DMS114 treated with DMSO at 0.1 percent for 48 hours (cell line): ENCODE measurements around the gene RPS21.
"Not testable (repeated sequence)": the region's sequence is repeated elsewhere in the genome, so short reads cannot be mapped to it uniquely, and the experiment has no call there.

Experiments
- DNase-seq: peaks from one replicate; lab custom pipeline; 2025; ENCODE audit not compliant: unreplicated experiment; lab: John Stamatoyannopoulos, UW

Gene RPS21

DNA sequence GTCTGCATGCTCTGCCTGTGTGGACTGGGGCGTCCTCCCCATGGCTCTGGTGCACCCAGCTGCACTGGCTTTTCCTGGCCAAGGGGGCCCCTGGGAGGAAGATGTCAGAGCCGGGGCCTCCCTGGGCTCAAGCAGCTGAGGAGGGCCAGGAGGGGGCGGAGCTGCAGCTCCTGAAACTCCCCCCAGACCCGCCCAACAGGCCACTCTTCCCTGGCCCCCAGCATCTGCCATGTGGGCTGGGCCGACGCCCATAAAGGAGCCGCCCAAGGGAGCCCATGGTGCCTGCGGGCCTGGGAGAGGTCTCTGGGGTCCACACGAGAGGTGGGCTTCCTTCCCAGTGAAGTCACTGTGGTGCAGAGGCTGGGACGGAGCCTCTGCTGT is 36.4 kb downstream of the RPS21 start:
- DNase-seq, result no peak

DNA sequence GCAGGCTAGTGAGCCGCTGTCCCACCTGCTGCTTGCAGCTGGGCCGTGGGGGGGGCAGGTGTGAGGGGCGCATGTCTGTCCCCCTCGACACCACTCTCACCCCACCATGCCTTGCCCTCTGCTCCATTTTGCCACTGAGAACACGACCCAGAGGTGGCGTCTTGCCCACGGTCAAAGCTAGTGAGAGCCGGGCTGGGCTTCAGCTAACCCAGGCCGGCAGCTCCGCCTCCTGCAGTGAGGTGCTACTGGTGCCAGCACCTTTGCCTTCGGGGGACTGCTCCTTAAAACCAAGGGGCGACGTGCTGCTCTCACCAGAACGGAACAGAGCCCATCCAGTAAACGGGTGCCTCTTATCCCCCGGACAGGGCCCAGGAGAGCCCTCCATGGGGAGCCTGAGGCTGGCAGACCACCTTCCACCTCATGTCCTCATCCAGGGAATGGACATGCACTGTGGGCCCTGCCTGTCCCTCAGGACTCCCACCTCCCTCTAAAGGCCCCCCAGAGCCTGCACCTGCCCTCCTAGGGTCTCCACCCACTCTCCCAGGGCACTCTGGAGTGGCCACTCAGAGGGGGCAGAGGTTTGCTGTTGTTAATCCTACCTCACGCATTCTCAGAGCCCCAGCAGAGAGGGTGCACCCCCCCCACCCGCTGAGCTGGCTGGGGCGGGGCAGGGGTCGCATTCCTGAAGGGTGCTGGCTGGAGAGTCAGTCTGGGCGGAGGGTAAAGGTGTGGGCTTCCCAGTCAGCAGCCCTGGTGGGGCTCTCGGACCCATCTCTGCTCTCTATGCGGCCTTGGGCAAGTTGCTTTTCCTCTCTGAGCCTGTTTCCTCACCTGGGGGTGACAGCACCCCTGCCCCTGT is 37.6 kb downstream of the RPS21 start:
- no peak for DNase-seq

DNA sequence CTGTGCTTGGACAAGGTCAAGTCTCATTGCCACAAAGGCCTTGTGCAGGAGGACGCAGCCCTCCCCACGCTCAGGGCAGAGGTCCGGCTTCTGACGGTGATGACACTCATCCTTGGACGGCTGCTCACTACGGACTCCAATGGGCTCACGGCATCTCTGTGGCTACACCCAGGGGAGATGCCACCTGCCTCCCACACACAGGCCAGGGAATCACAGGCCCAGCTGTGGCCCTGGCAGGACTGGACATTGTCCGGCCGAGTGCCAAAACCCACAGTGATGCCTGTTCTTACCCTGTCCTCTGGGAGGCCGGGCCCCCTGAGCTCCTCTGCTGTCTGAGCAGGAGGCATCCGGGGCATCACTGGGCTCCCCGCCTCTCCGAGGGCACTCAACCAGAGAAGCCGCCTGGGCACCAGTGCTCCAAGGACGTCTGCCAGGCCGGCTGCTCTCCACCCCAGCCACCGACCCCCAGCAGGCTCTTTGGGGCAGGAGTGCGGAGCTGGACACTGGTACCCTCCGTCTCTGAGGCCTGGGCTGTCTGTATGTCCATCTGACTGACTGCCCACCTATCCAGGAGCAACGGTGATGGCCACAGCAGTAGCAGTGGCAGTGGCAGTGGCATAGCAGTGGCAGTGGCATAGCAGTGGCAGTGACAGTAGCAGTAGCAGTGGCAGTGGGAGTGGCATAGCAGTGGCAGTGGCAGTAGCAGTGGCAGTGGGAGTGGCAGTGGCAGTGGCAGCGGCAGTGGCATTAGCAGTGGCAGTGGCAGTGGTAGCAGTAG is 38.6 kb downstream of the RPS21 start:
- DNase-seq, result no peak

DNA sequence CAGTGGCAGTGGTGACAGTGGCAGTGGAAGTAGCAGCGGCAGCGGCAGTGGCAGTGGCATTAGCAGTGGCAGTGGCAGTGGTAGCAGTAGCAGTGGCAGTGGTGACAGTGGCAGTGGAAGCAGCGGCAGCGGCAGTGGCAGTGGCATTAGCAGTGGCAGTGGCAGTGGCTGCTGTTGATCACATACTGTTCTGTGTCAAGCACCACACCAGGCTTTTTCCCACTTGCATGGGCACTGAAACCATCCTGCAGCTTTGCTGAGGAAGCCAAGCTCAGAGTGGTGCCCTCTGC is 39.1 kb downstream of the RPS21 start:
- DNase-seq, result not testable (repeated sequence)

DNA sequence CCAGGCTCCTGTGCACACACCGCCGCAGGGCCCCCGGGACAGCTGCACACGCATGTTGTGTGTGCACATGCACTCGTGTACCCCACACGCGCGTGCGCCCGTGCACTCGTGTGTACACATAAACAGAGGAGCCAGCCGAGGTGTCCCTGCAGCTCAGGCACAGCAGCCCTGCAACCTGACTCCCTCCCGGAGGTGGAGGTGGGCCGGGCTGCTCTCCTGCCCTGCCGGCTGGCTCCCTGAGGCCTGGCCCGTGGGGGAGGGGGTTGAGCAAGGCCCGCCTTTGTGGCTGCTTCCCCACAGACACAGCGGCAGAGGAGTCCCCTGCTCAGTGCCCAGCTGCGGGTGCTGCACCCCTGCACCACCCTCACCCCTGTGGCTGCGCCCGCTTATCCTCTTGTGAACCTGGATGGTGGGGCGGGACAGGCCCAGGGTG is 39.8 kb downstream of the RPS21 start:
- no peak for DNase-seq

DNA sequence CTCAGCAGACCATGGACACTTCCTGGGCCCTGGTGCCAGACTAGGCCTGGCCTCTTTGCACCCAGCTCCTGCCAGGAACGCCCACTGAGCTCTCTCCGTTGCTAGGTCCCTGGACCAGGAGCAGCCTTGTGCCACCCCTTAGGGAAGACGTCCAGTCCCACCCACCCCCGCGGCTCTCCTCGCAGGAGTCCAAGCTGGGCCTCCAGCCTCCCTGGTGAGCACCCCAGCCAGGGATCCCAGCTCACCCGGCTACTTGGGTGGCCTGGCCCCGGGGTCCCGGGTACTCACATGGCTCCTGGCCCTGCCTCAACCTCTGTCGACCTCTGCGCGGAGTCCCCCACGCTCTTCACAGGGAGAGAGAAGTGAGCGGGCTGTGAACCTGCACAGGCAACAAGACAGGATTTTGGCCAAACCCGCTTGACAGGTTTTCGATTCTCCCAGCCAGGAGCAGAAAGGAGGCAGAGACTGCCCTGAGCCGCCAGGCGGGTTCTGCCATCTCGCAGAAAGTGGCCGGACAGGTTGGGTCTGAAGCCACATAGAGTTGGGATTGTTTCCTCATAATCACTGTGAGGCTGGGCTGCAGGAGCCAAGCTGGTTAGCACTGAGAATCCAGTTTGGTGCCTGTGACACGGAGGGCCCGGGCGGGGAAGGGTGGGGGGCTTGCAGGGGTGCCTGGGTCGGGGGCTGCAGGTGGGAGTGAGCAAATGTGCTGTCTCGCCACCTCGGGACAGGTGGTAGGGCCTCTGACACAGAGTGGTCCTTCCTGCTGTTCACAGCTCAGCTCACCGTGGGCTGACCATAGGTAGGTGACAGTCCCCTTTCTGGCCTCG is 40.5 kb downstream of the RPS21 start, which contains the start of gene RBBP8NL:
Gene RBBP8NL, minus strand, starts transcription at position 368 of the 830 bp plus-strand sequence. CDS start 7,892 bp downstream, outside the sequence.
- DNase-seq, result no peak

DNA sequence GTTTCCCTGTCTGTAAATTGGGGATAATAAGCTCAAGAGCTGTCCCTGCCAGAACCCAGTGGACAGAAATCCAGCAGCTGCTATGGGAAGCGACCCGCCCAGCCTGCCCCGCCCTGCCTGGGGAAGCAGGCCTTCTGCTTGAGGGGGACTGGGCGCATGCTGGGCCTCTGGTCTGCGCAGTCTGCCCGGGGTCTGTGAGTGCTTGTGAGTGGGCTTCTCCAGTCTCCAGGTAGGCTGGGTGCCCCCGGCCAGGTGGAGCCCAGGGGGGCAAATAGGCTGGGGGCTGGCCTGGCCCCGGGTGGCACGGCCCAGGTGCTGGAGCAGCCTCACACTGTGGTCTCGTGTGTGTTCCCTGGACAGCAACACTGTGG is 41.1 kb downstream of the RPS21 start:
- DNase-seq, result no peak

DNA sequence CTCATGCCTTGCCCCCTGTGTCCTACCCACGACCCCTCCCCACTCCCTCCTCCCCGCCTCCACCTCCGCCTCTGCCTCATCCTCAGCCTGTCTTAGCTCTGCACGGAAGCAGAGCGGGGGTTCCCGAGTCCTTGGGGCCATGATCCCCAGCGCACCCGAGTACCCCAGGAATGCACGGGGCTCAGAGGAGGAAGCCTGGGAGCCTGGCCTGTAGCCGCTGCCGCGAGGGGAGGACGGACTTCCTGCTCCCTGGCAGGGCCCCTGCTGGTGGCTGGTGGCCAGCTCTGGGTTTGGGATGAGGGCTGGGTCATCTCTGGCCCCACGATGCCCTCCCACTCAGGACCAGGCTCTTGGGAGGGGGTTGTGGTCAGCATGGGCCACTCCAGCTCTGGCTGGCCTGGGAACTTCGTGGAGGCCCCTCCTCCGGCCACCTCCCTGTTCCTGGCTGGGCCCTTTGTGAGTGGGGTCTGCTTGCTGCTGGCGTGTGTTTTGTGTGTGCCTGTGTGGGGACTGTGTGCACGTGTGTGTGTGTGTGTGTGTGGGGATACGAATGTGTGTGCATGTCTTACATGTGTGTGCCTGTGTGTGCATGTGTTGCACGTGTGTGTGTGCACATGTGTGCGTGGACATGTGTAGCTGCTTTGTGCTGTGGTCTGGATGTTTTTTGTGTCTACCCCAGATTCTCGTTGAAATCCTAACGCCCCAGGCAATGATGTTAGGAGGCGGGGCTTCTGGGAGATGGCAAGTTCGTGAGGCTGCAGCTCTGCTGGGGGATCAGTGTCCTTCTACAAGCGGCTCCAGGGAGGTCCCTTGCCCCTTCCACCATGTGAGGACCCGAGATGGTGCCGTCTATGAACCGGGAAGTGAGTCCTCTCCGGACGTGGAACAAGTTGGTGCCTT is 41.7 kb downstream of the RPS21 start:
- DNase-seq, result no peak

DNA sequence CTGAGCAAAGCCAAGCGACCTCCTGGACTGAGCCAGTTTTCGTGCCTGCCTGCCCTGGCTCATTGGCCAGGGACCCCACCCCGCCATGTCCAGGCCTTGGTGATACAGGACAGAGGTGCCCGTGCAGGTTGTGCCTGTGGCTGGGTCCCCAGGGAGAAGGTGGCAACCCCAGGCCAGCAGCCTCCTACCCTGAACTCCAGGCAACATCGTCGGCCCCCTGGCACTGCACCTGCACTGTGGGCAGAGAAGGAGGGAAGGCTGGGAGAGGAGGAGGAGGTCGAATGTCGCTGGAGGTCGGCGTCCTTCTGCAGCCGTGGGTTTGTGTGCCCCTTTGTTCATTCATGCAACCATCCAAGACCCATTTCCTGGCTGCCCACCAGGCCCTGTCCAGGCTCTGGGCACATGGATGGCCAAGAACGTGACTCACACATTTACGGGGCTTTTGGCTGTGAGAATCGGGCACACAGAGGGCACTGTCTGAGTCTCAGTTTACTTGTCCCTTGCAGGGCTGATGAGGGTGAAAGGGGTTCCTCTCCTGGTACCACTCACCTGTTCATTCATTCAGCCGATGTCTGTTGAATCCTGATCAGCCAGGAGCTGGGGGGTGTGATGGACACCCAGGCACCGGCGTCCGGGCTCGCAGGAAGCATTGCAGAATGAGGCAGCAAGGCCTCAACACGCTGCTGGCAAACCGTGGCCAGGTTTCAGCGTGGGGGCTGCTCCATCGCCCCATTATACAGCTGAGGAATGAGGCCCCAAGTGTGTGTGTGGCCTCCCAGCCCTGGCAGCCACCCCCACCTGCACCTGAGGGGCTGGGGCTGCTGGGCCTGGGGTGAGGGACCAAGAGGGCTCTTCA is 42.8 kb downstream of the RPS21 start:
- no peak for DNase-seq

DNA sequence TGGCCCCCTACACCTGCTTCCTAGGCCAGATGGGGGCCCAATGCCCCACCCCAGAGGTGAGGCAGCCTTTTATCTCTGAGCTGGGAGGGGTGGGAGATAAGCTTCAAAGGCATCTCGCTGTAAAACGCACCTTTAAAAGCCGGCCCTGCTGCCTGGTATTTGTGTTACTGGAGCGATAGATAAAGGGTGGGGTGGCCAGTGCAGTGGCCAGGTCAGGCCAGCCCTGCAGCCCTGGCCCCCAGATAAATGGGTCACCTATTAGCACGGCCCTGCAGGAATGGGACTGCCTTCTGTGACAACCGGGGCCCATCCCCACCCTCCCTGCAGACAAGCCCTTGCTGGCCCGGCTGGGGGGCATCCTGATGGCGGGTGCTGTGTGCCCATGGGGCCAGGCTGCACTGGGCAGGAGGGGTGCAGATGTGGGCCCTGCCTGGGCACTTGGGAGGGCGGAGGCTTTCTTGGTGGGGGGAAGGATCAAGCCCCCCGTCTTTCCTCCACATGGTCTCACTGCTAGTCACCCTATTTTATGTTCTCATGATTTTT is 43.5 kb downstream of the RPS21 start:
- DNase-seq, result no peak

DNA sequence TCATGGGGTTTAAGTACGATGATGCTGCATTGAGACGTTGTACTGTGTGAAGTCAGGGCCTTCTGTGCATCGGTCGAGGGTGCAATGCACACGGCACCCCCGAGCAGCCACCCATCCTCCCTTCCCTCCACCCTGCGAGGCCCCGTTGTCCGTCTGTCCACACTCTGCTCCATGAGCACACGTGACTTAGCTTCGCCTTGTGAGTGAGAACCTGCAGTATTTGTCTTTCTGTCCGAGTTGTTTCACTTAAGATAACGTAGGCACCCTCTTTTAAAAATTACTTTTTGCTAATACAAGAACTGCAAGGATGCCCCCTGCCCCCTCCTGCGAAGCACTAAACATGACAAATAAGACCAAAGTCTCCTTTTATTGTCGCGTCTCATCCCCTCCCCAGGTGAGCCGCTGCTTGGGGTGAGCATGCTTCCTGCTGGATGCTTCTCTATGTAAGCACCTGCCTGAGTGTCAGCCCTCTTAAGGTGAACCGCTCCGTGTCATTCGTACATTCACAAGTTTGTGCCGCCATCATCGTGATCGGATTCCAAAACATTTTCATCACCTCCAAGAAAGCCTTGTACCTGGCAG is 44.1 kb downstream of the RPS21 start:
- DNase-seq, result no peak

DNA sequence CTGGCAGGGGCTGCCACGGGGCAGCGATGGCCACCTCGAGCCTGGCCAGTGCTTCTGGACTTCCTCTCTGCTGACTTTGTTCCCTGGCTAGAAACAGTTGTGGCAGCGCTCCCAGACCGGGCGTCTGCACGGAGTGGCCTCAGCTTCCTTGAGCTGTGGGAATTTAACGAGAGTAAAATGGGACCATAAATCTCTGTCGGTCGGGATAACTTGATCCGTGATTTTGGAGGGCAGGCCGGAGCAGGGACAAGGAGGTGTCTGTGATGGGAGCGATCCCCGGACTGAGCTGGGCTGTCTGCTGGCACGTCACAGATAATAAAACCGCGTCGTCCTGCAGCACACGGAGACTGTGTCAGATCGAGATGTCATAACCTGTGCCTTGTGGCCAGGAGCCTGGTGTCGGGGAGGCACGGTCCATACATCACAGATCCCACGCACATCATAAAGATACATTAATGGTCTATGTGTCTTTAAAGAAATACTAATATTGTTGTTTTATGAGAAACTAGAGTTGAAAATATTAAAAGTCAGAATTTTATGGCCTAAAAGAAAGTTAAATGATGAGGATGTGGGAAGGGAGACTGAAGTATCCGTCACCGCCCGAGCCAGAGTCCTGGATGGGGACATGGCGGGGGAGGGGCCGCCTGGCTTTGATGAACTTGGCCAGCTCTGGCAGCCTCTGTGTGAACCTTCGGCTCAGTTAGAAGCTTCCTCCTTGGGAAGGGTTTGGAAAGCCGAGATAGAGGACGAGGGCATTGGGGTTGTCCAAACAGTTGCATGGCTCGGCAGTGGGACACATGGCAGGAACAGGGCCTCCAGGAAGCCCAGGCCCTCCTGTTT is 47.0 kb downstream of the RPS21 start:
- DNase-seq, result no peak

DNA sequence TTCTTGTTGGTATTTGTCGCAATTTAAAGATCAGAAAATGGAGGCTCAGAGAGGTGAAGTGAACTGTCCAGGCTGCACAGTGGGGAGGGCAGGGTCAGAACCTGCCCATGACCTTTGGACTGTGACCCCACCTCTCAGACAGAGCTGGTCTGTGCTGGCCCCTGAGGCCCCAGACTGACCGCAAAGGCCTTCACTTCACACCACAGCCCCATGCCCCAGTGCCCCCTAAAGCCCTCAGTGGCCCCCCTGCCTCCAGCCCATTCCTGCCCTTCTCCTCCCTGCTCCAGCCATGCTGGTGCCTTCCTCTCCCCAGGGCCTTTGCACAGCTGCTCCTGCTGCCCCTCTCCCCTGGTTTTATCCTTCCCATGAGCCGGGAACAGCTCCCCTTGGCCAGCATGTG is 49.8 kb downstream of the RPS21 start:
- DNase-seq, result no peak

DNA sequence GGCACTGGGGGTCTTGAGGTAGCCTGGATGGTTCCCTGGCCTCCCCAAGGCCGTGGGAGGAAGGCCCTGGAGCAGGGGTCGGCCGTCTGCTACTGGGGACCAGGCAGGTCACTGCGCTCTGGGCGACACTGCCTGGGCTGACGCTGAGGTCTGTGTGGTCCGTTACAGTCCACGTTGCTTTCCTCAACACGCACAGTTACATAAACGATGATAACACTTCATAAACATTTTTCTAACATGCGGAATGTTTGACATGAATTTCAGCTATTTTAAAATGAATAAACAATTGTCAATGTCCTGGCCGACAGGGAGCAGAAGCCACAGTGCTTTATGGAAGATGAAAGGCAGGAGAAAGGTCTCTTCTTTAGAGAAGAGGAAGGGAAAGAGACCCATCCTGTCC is 50.6 kb downstream of the RPS21 start:
- DNase-seq, result no peak

DNA sequence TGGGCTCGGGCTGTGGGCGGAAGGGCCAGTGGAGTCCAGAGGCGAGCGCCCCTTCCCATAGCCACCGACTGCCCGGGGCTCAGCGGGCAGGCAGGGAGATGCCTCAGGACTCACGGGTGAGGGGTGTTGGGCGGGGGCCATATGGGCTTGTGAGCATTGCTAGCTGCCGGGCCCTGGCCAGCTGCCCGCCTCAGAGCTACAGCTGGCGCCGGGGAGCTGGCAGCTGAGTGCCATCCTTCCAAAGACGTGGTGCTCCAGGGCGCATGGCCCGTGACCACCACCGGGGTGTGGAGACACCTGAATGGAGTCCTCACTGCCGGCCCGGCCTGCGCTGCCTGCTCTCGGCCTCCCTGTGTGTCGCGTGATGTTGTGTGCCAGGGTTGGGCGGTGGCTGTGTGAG is 51.0 kb downstream of the RPS21 start:
- DNase-seq, result no peak
